A204.1 (cell line): Measurements from ENCODE around the gene KRT12.

ENCODE experiments used
- FAIRE-seq: peaks from 2 replicates; lab custom pipeline; 2012; peaks lifted over from hg19 to GRCh38; lab: Jason Lieb, UNC

KRT12 gene

GRCh38 chr17:40843242-40843641 lies 23.8 kb downstream of the KRT12 start:
- no peak for FAIRE-seq

- no peak for FAIRE-seq
These were observed 25.8 kb downstream of the KRT12 start for GRCh38 chr17:40841246-40841645.

- FAIRE-seq, result no peak
These were observed 27.8 kb downstream of the KRT12 start for GRCh38 chr17:40839194-40839593.

GRCh38 chr17:40836020-40836419 lies 31.0 kb downstream of the KRT12 start:
- no peak for FAIRE-seq

- peak; percentile 53 for FAIRE-seq
These were observed 33.1 kb downstream of the KRT12 start for GRCh38 chr17:40833882-40834281.

- no peak for FAIRE-seq
These were observed 34.2 kb downstream of the KRT12 start for GRCh38 chr17:40832840-40833239.

GRCh38 chr17:40830085-40830776 lies 36.8 kb downstream of the KRT12 start:
- FAIRE-seq, result no peak

- no peak for FAIRE-seq
These were observed 38.5 kb downstream of the KRT12 start for GRCh38 chr17:40828454-40829044.

GRCh38 chr17:40827746-40828453 lies 39.1 kb downstream of the KRT12 start:
- no peak for FAIRE-seq

GRCh38 chr17:40825599-40825998 lies 41.4 kb downstream of the KRT12 start:
- FAIRE-seq, result no peak

GRCh38 chr17:40824015-40824832 lies 42.8 kb downstream of the KRT12 start:
- FAIRE-seq, result no peak

GRCh38 chr17:40822132-40822812 lies 44.8 kb downstream of the KRT12 start, which contains the start of gene KRT10:
TSS of gene KRT10 (minus strand) at chr17:40822614. CDS start at chr17:40822585, 29 bp downstream.
- FAIRE-seq, result no peak

- no peak for FAIRE-seq
These were observed 45.5 kb downstream of the KRT12 start for GRCh38 chr17:40821536-40821935.

- FAIRE-seq, result no peak
These were observed 46.7 kb downstream of the KRT12 start for GRCh38 chr17:40820228-40820838.

- FAIRE-seq, result no peak
These were observed 47.4 kb downstream of the KRT12 start for GRCh38 chr17:40819528-40820125.

GRCh38 chr17:40818733-40819527 lies 48.1 kb downstream of the KRT12 start:
- FAIRE-seq, result no peak

- no peak for FAIRE-seq
These were observed 48.7 kb downstream of the KRT12 start for GRCh38 chr17:40818343-40818732.

- FAIRE-seq, result no peak
These were observed 49.8 kb downstream of the KRT12 start for GRCh38 chr17:40817103-40817682.

GRCh38 chr17:40816569-40816968 lies 50.5 kb downstream of the KRT12 start:
- no peak for FAIRE-seq

GRCh38 chr17:40815381-40815780 lies 51.6 kb downstream of the KRT12 start:
- no peak for FAIRE-seq
